Fibroblast of lung (primary cell): ENCODE data around the gene CABP4.

Experiments used
- CTCF ChIP-seq, 2 donors: IDR thresholded peaks in 1 of 2; conservative IDR thresholded peaks in 1 of 2; 1 replicate in 1 of 2; 2 replicates in 1 of 2; pipeline ENCODE4 v1.5.1; 2011 to 2012; ENCODE audit warnings: low read length in 2 of 2, control low read depth in 1 of 2, inconsistent platforms in 1 of 2, low read depth in 1 of 2, mild to moderate bottlenecking in 1 of 2
- EZH2 ChIP-seq: IDR thresholded peaks from 2 replicates; pipeline ENCODE4 v1.5.1; 2012; ENCODE audit warnings: low read length, control low read depth, mild to moderate bottlenecking; ENCODE audit errors: missing control alignments

GRCh38 chr11:67441098-67441563, 14.0 kb upstream of the CABP4 start:
- TF ChIP-seq CTCF (conservative IDR thresholded peaks at IDR 0.05 in 1 of 2, IDR thresholded peaks at IDR 0.05 in 1 of 2; ENCODE audit: low read depth in 1 of 2, low read length in 2 of 2) = no peak
- no peak for TF ChIP-seq EZH2
